ENCODE results near the gene UGT1A10.

DNA sequence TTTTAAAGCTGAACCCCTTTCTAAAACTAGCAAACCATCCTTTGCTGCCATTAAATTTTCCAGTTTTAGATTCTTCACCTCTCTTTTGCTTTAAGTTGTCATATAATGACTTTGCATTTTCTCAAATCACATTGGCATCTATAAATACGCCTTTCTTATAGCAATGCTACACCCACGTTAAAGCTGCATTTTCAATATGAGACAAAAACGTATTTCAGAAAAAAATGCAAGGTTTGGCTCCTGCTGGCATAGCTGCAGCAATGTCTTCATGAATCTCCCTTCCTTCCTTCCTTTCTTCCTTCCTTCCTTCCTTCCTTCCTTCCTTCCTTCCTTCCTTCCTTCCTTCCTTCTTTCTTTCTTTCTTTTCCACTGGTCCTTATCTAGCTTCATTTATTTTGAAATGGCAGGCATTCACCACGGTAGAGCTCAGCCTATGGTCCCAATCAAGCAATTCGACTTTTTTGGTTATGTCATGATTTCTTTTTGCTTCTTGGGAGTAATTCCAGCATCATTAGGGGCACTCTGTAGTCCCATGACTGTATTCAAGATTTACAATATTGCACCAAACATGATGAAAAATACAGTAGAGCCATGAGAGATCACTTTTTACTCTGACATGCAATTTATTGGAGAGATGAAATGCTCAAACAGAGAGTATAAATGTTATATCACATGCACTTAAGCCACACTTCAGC, 8.8 kb upstream of the UGT1A10 start:
- no peak for TF ChIP-seq POLR2A (IDR thresholded peaks at IDR 0.05; ENCODE audit: low read depth, low read length)
- TF ChIP-seq POLR2AphosphoS5 (IDR thresholded peaks at IDR 0.05; ENCODE audit: low read length), result no peak
- no peak for TF ChIP-seq MYC (IDR thresholded peaks at IDR 0.05; ENCODE audit: insufficient read depth, insufficient read length, insufficient replicate concordance, low read length, severe bottlenecking)
- no peak for TF ChIP-seq FOXM1 (IDR thresholded peaks at IDR 0.05; ENCODE audit: low read depth, low read length)
- TF ChIP-seq KDM1A (IDR thresholded peaks at IDR 0.05; ENCODE audit: borderline replicate concordance), result no peak
- no peak for TF ChIP-seq SIX5 (IDR thresholded peaks at IDR 0.05; ENCODE audit: low read depth, low read length, severe bottlenecking)
- TF ChIP-seq, protein P1, sequence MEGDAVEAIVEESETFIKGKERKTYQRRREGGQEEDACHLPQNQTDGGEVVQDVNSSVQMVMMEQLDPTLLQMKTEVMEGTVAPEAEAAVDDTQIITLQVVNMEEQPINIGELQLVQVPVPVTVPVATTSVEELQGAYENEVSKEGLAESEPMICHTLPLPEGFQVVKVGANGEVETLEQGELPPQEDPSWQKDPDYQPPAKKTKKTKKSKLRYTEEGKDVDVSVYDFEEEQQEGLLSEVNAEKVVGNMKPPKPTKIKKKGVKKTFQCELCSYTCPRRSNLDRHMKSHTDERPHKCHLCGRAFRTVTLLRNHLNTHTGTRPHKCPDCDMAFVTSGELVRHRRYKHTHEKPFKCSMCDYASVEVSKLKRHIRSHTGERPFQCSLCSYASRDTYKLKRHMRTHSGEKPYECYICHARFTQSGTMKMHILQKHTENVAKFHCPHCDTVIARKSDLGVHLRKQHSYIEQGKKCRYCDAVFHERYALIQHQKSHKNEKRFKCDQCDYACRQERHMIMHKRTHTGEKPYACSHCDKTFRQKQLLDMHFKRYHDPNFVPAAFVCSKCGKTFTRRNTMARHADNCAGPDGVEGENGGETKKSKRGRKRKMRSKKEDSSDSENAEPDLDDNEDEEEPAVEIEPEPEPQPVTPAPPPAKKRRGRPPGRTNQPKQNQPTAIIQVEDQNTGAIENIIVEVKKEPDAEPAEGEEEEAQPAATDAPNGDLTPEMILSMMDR (IDR thresholded peaks at IDR 0.05 in 2 of 3, conservative IDR thresholded peaks at IDR 0.05 in 1 of 3; ENCODE audit: control insufficient read depth in 2 of 3, extremely low read depth in 1 of 3, insufficient read depth in 1 of 3, low read depth in 3 of 3, low read length in 3 of 3), result no peak
- TF ChIP-seq TCF12 (IDR thresholded peaks at IDR 0.05; ENCODE audit: low read depth, low read length), result no peak
- TF ChIP-seq, protein P2, sequence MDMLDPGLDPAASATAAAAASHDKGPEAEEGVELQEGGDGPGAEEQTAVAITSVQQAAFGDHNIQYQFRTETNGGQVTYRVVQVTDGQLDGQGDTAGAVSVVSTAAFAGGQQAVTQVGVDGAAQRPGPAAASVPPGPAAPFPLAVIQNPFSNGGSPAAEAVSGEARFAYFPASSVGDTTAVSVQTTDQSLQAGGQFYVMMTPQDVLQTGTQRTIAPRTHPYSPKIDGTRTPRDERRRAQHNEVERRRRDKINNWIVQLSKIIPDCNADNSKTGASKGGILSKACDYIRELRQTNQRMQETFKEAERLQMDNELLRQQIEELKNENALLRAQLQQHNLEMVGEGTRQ (IDR thresholded peaks at IDR 0.05; ENCODE audit: borderline replicate concordance, low read depth, low read length), result no peak
- TF ChIP-seq, protein P3, sequence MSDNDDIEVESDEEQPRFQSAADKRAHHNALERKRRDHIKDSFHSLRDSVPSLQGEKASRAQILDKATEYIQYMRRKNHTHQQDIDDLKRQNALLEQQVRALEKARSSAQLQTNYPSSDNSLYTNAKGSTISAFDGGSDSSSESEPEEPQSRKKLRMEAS (IDR thresholded peaks at IDR 0.05; ENCODE audit: low read depth, low read length), result no peak
- TF ChIP-seq TAF1 (IDR thresholded peaks at IDR 0.05; ENCODE audit: borderline replicate concordance, low read depth, low read length), result no peak

Data from GM12878 (cell line).